ENCODE results near the gene NPAS2.

NPAS2 gene

GRCh38 chr2:100948942-100949811 is 129.2 kb downstream of the NPAS2 start:
- no peak for TF ChIP-seq CTCF (IDR thresholded peaks at IDR 0.05; ENCODE audit: extremely low read depth, insufficient read depth, missing control alignments)
- no peak for DNase-seq (ENCODE audit: low spot score)
- in situ Hi-C loops (cut with MboI; ENCODE audit: low pct_unique_long_range_greater_than_20kb, low sequenced_read_pairs, unreplicated experiment), result no loop called here

GRCh38 chr2:100952512-100952911 is 132.6 kb downstream of the NPAS2 start:
- DNase-seq (ENCODE audit: low spot score), result no peak
- in situ Hi-C loops (cut with MboI; ENCODE audit: low pct_unique_long_range_greater_than_20kb, low sequenced_read_pairs, unreplicated experiment), result no loop called here
- TF ChIP-seq CTCF (IDR thresholded peaks at IDR 0.05; ENCODE audit: extremely low read depth, insufficient read depth, missing control alignments), result no peak

GRCh38 chr2:100953406-100954043 is 133.6 kb downstream of the NPAS2 start:
- TF ChIP-seq CTCF (IDR thresholded peaks at IDR 0.05; ENCODE audit: extremely low read depth, insufficient read depth, missing control alignments), result no peak
- in situ Hi-C loops (cut with MboI; ENCODE audit: low pct_unique_long_range_greater_than_20kb, low sequenced_read_pairs, unreplicated experiment), result no loop called here

GRCh38 chr2:100954044-100954420 is 134.1 kb downstream of the NPAS2 start:
- in situ Hi-C loops (cut with MboI; ENCODE audit: low pct_unique_long_range_greater_than_20kb, low sequenced_read_pairs, unreplicated experiment), result no loop called here

More at GRCh38 chr2:100953406-100954043, 133.6 kb downstream of the NPAS2 start:
- DNase-seq (ENCODE audit: low spot score), result no peak

GRCh38 chr2:100955226-100955625 is 135.3 kb downstream of the NPAS2 start:
- TF ChIP-seq CTCF (IDR thresholded peaks at IDR 0.05; ENCODE audit: extremely low read depth, insufficient read depth, missing control alignments), result no peak
- DNase-seq (ENCODE audit: low spot score), result no peak
- in situ Hi-C loops (cut with MboI; ENCODE audit: low pct_unique_long_range_greater_than_20kb, low sequenced_read_pairs, unreplicated experiment), result no loop called here

More at GRCh38 chr2:100954044-100954420, 134.1 kb downstream of the NPAS2 start:
- no peak for TF ChIP-seq CTCF (IDR thresholded peaks at IDR 0.05; ENCODE audit: extremely low read depth, insufficient read depth, missing control alignments)
- DNase-seq (ENCODE audit: low spot score), result no peak

- no peak for DNase-seq (ENCODE audit: low spot score)
- TF ChIP-seq CTCF (IDR thresholded peaks at IDR 0.05; ENCODE audit: extremely low read depth, insufficient read depth, missing control alignments), result no peak
- in situ Hi-C loops (cut with MboI; ENCODE audit: low pct_unique_long_range_greater_than_20kb, low sequenced_read_pairs, unreplicated experiment), result no loop called here
Measured at GRCh38 chr2:100956081-100956480, 136.1 kb downstream of the NPAS2 start.

Measured in GM13977 (cell line).